BLaER1 (cell line): ENCODE results near the gene MYOF.

ENCODE experiments used
- H3K27ac ChIP-seq: shearing (Covaris generic); formaldehyde crosslinking; 2 replicates; pipeline ENCODE4 v1.8.1; 2022
- H3K27me3 ChIP-seq: shearing (Covaris generic); formaldehyde crosslinking; 2 replicates; pipeline ENCODE4 v1.8.1; 2022
- H3K36me3 ChIP-seq: shearing (Covaris generic); formaldehyde crosslinking; 2 replicates; pipeline ENCODE4 v1.8.1; 2022
- H3K4me1 ChIP-seq: shearing (Covaris generic); formaldehyde crosslinking; 2 replicates; pipeline ENCODE4 v1.8.1; 2022
- H3K4me2 ChIP-seq: shearing (Covaris generic); formaldehyde crosslinking; 2 replicates; pipeline ENCODE4 v1.8.1; 2022
- H3K4me3 ChIP-seq: shearing (Covaris generic); formaldehyde crosslinking; 2 replicates; pipeline ENCODE4 v1.8.1; 2022
- H3K9ac ChIP-seq: shearing (Covaris generic); formaldehyde crosslinking; 2 replicates; pipeline ENCODE4 v1.8.1; 2022
- H3K9me3 ChIP-seq: shearing (Covaris generic); formaldehyde crosslinking; 2 replicates; pipeline ENCODE4 v1.8.1; 2022
- H4K20me1 ChIP-seq: shearing (Covaris generic); formaldehyde crosslinking; 2 replicates; pipeline ENCODE4 v1.8.1; 2022
- Cebpa-rat ChIP-seq: shearing (Covaris generic); IDR thresholded peaks from 2 replicates; pipeline ENCODE4 v1.8.1; 2022

Gene MYOF

GRCh38 chr10:93482145-93482834, at the start of gene MYOF:
TSS of gene MYOF (minus strand) at chr10:93482334. CDS start at chr10:93482194, 140 bp downstream.
- no peaks in the 10 kb centered on the region for H3K36me3 ChIP-seq
- H3K27ac ChIP-seq, result no peak within 1 kb of the TSS
- peak within 1 kb of the TSS; percentile 20; the same call in 1 of the 2 replicates for H3K9ac ChIP-seq
- peaks cover 18% of the 10 kb centered on the region for H3K27me3 ChIP-seq
- no peaks in the 10 kb centered on the region for H3K9me3 ChIP-seq
- no peaks in the 10 kb centered on the region for H4K20me1 ChIP-seq
- peak within 1 kb of the TSS; percentile 65 for H3K4me3 ChIP-seq
- peaks cover 12% of the 10 kb centered on the region for H3K4me1 ChIP-seq
- TF ChIP-seq Cebpa-rat, result no peak
- H3K4me2 ChIP-seq, result peak within 1 kb of the TSS; percentile 84

- Histone ChIP-seq H3K9me3 (peaks cover 32% of the 10 kb centered on the region), H3K4me2 (no peak overlapping the region), H3K4me1 (no peaks in the 10 kb centered on the region), H3K9ac (no peak overlapping the region), H3K27ac (no peak overlapping the region), H3K4me3 (no peak overlapping the region), H4K20me1 (no peaks in the 10 kb centered on the region), H3K36me3 (peaks cover 88% of the 10 kb centered on the region), H3K27me3 (no peaks in the 10 kb centered on the region)
- no peak for TF ChIP-seq Cebpa-rat
Observed at GRCh38 chr10:93518531-93518930, 36.4 kb upstream of the MYOF start.

- peaks cover 25% of the 10 kb centered on the region for H3K9me3 ChIP-seq
- no peak for TF ChIP-seq Cebpa-rat
- peaks cover 90% of the 10 kb centered on the region for H3K36me3 ChIP-seq
- H4K20me1 ChIP-seq, result no peaks in the 10 kb centered on the region
- no peaks in the 10 kb centered on the region for H3K27me3 ChIP-seq
- H3K4me3 ChIP-seq, result no peak overlapping the region
- H3K27ac ChIP-seq, result no peak overlapping the region
- H3K4me2 ChIP-seq, result no peak overlapping the region
- no peaks in the 10 kb centered on the region for H3K4me1 ChIP-seq
- no peak overlapping the region for H3K9ac ChIP-seq
Observed at GRCh38 chr10:93516006-93516380, 33.9 kb upstream of the MYOF start.

- TF ChIP-seq Cebpa-rat, result no peak
- H3K27ac ChIP-seq, result no peak overlapping the region
- no peaks in the 10 kb centered on the region for H3K27me3 ChIP-seq
- peaks cover 19% of the 10 kb centered on the region for H3K9me3 ChIP-seq
- no peaks in the 10 kb centered on the region for H3K4me1 ChIP-seq
- H3K4me2 ChIP-seq, result no peak overlapping the region
- H3K36me3 ChIP-seq, result peaks cover 90% of the 10 kb centered on the region
- H3K9ac ChIP-seq, result no peak overlapping the region
- H4K20me1 ChIP-seq, result no peaks in the 10 kb centered on the region
- no peak overlapping the region for H3K4me3 ChIP-seq
Observed at GRCh38 chr10:93515071-93516005, 33.2 kb upstream of the MYOF start.

- no peak for TF ChIP-seq Cebpa-rat
- H3K4me3 ChIP-seq, result no peak overlapping the region
- H3K4me1 ChIP-seq, result no peaks in the 10 kb centered on the region
- no peaks in the 10 kb centered on the region for H3K27me3 ChIP-seq
- no peak overlapping the region for H3K27ac ChIP-seq
- H3K9ac ChIP-seq, result no peak overlapping the region
- H3K36me3 ChIP-seq, result peaks cover 86% of the 10 kb centered on the region
- H4K20me1 ChIP-seq, result no peaks in the 10 kb centered on the region
- H3K4me2 ChIP-seq, result no peak overlapping the region
- H3K9me3 ChIP-seq, result peaks cover 11% of the 10 kb centered on the region
Observed at GRCh38 chr10:93514521-93514920, 32.4 kb upstream of the MYOF start.

GRCh38 chr10:93513091-93513490, 31.0 kb upstream of the MYOF start:
- Histone ChIP-seq H3K9ac (no peak overlapping the region), H3K27ac (no peak overlapping the region), H3K4me3 (no peak overlapping the region), H3K27me3 (no peaks in the 10 kb centered on the region), H3K9me3 (no peaks in the 10 kb centered on the region; the same call in 1 of the 2 replicates), H3K36me3 (peaks cover 86% of the 10 kb centered on the region), H4K20me1 (no peaks in the 10 kb centered on the region), H3K4me1 (no peaks in the 10 kb centered on the region), H3K4me2 (no peak overlapping the region)
- no peak for TF ChIP-seq Cebpa-rat

- H3K4me2 ChIP-seq, result no peak overlapping the region
- H3K4me3 ChIP-seq, result no peak overlapping the region
- no peak for TF ChIP-seq Cebpa-rat
- peaks cover 86% of the 10 kb centered on the region for H3K36me3 ChIP-seq
- H3K9me3 ChIP-seq, result no peaks in the 10 kb centered on the region
- no peaks in the 10 kb centered on the region for H3K4me1 ChIP-seq
- no peak overlapping the region for H3K9ac ChIP-seq
- H4K20me1 ChIP-seq, result no peaks in the 10 kb centered on the region
- no peak overlapping the region for H3K27ac ChIP-seq
- H3K27me3 ChIP-seq, result no peaks in the 10 kb centered on the region
Observed at GRCh38 chr10:93512565-93512964, 30.4 kb upstream of the MYOF start.

- H3K4me3 ChIP-seq, result no peak overlapping the region
- no peak for TF ChIP-seq Cebpa-rat
- no peaks in the 10 kb centered on the region for H4K20me1 ChIP-seq
- no peak overlapping the region for H3K4me2 ChIP-seq
- no peaks in the 10 kb centered on the region for H3K4me1 ChIP-seq
- peaks cover 86% of the 10 kb centered on the region for H3K36me3 ChIP-seq
- H3K27ac ChIP-seq, result no peak overlapping the region
- no peaks in the 10 kb centered on the region for H3K27me3 ChIP-seq
- H3K9me3 ChIP-seq, result no peaks in the 10 kb centered on the region
- H3K9ac ChIP-seq, result no peak overlapping the region
Observed at GRCh38 chr10:93509816-93510215, 27.7 kb upstream of the MYOF start.

- H3K9me3 ChIP-seq, result no peaks in the 10 kb centered on the region
- H3K36me3 ChIP-seq, result peaks cover 83% of the 10 kb centered on the region
- H3K27me3 ChIP-seq, result no peaks in the 10 kb centered on the region
- H3K4me3 ChIP-seq, result no peak overlapping the region
- H3K4me1 ChIP-seq, result peaks cover 21% of the 10 kb centered on the region
- H4K20me1 ChIP-seq, result no peaks in the 10 kb centered on the region
- H3K4me2 ChIP-seq, result no peak overlapping the region
- no peak overlapping the region for H3K9ac ChIP-seq
- TF ChIP-seq Cebpa-rat, result no peak
- no peak overlapping the region for H3K27ac ChIP-seq
Observed at GRCh38 chr10:93505075-93505474, 22.9 kb upstream of the MYOF start.

GRCh38 chr10:93503075-93503474, 20.9 kb upstream of the MYOF start:
- Histone ChIP-seq H3K9ac (no peak overlapping the region; the same call in 1 of the 2 replicates), H3K9me3 (no peaks in the 10 kb centered on the region), H3K36me3 (peaks cover 68% of the 10 kb centered on the region), H4K20me1 (no peaks in the 10 kb centered on the region), H3K27ac (no peak overlapping the region), H3K4me1 (peaks cover 28% of the 10 kb centered on the region), H3K27me3 (no peaks in the 10 kb centered on the region), H3K4me3 (no peak overlapping the region), H3K4me2 (peak overlapping the region; percentile 36; the same call in 1 of the 2 replicates)
- TF ChIP-seq Cebpa-rat, result no peak
